K562 (cell line): ENCODE data around the gene HEMK1. TPM values are rescaled to one million over a fixed set of nuclear protein-coding genes. Genes with fewer than 3 reads are reported as not detected.

Experiments used
- ATAC-seq: fragments of 200-7000 bp; cut with Tn5 transposase; 3 replicates; pipeline ENCODE4 v1.9.1; 2020; ENCODE audit warnings: moderate library complexity
- BruUV-seq: library from RNA; stranded (reverse); fragments of 400-500 nt; replicated peaks from 2 replicates; lab custom pipeline; 2021; lab: Mats Ljungman, UMichigan
- CTCF ChIA-PET: fragments of 300-600 bp; formaldehyde crosslinking; extraction: SDS; loops from one replicate; lab custom pipeline; 2021; ENCODE audit warnings: low intra/inter-chr PET ratio; lab: Yijun Ruan, JAX
- POLR2A ChIA-PET: fragments of 300-600, 350-650 bp; sonication (Branson Sonifier 250); formaldehyde crosslinking; extraction: SDS; loops from one replicate; lab custom pipeline; 2021; ENCODE audit warnings: antibody characterized with exemption, inconsistent platforms; lab: Yijun Ruan, JAX
- DNase-seq, 4 experiments: peaks; one replicate each; pipeline versions ENCODE4 v3.0.0 to v3.0.0-alpha.2; 2011 to 2018; ENCODE audit warnings: low spot score in 3 of 4, mixed read lengths in 3 of 4; ENCODE audit errors: extremely low read depth in 1 of 4
- FAIRE-seq: peaks from 2 replicates; lab custom pipeline; 2011; peaks lifted over from hg19 to GRCh38; lab: Jason Lieb, UNC
- H2AFZ ChIP-seq: 2 replicates; pipeline ENCODE4 v1.6.0; 2011; ENCODE audit warnings: low read depth, low read length, control low read depth, inconsistent platforms
- H3K27ac ChIP-seq: fragments of 200-600 bp; 3 replicates; pipeline ENCODE4 v1.8.0; 2011; ENCODE audit warnings: low read depth, mild to moderate bottlenecking, control low read depth, inconsistent platforms, low read length, moderate library complexity, mixed read lengths; ENCODE audit errors: extremely low read depth
- H3K27me3 ChIP-seq, 2 experiments: fragments of 300-600 bp in 1 of 2; 2 replicates in 1 of 2; 3 replicates in 1 of 2; pipeline versions ENCODE4 v1.6.0 to v1.8.0; 2011; ENCODE audit warnings: inconsistent platforms in 2 of 2, low read length in 2 of 2, mild to moderate bottlenecking in 1 of 2, mixed read lengths in 1 of 2, moderate library complexity in 1 of 2; ENCODE audit not compliant: control insufficient read depth in 2 of 2, insufficient read depth in 2 of 2
- H3K36me3 ChIP-seq: fragments of 300-600 bp; 3 replicates; pipeline ENCODE4 v1.8.0; 2011; ENCODE audit warnings: mild to moderate bottlenecking, low read length, inconsistent platforms; ENCODE audit not compliant: control insufficient read depth, insufficient read depth
- H3K4me1 ChIP-seq, 2 experiments: fragments of 200-600 bp in 1 of 2; replicated peaks in 1 of 2; 2 replicates in 1 of 2; 3 replicates in 1 of 2; pipeline versions ENCODE4 v1.5.1 to v1.8.0; 2011; ENCODE audit warnings: inconsistent platforms in 2 of 2, low read length in 2 of 2, mild to moderate bottlenecking in 1 of 2, mixed read lengths in 1 of 2, moderate library complexity in 1 of 2; ENCODE audit not compliant: control insufficient read depth in 2 of 2, insufficient read depth in 2 of 2
- H3K4me2 ChIP-seq: 2 replicates; pipeline ENCODE4 v1.6.1; 2011; ENCODE audit warnings: low read length, control low read depth, inconsistent platforms, mixed read lengths; ENCODE audit not compliant: insufficient read depth
- H3K4me3 ChIP-seq: fragments of 200-600 bp; sonication (generic), shearing (Covaris generic); 2 replicates; pipeline ENCODE4 v1.5.1; 2016; ENCODE audit warnings: control low read depth, inconsistent platforms
- H3K79me2 ChIP-seq: fragments of 200-600 bp; 3 replicates; pipeline ENCODE4 v1.8.0; 2011; ENCODE audit warnings: low read length, inconsistent platforms; ENCODE audit not compliant: control insufficient read depth, insufficient read depth
- H3K9ac ChIP-seq, 2 experiments: 2 replicates each; pipeline versions ENCODE4 v1.6.0 to v1.6.1; 2011; ENCODE audit warnings: low read depth in 2 of 2, low read length in 2 of 2, control low read depth in 1 of 2, inconsistent platforms in 1 of 2, mild to moderate bottlenecking in 1 of 2, mixed read lengths in 1 of 2; ENCODE audit not compliant: insufficient read depth in 1 of 2
- H3K9me1 ChIP-seq: one replicate; pipeline ENCODE4 v1.6.0; 2011; ENCODE audit warnings: inconsistent platforms, mild to moderate bottlenecking, low read length, moderate library complexity; ENCODE audit not compliant: control insufficient read depth, insufficient read depth
- H3K9me3 ChIP-seq: replicated peaks from 2 replicates; pipeline ENCODE4 v1.5.1; 2011; ENCODE audit warnings: low read depth, low read length, inconsistent platforms; ENCODE audit not compliant: control insufficient read depth, insufficient read depth
- H4K20me1 ChIP-seq: replicated peaks from 2 replicates; pipeline ENCODE4 v1.6.1; 2011; ENCODE audit warnings: low read length, inconsistent platforms, mixed read lengths; ENCODE audit not compliant: control insufficient read depth, insufficient read depth
- BRCA1 ChIP-seq, 2 experiments: fragments of 450-650 bp in 1 of 2; sonication (generic) in 1 of 2; formaldehyde crosslinking in 1 of 2; IDR thresholded peaks; 2 replicates each; pipeline versions ENCODE4 v1.5.0 to v1.6.1; 2017 to 2020; ENCODE audit warnings: mild to moderate bottlenecking in 1 of 2, missing genetic modification reagents in 1 of 2
- CREB1 ChIP-seq, 2 experiments: sonication (generic) in 1 of 2; formaldehyde crosslinking in 1 of 2; IDR thresholded peaks; 2 replicates each; pipeline versions ENCODE4 v1.6.1 to v1.8.0; 2012 to 2022; ENCODE audit warnings: inconsistent platforms in 1 of 2, mild to moderate bottlenecking in 1 of 2, missing genetic modification reagents in 1 of 2, moderate library complexity in 1 of 2
- HNRNPUL1 ChIP-seq: fragments of 200-400 bp; formaldehyde crosslinking; IDR thresholded peaks from 2 replicates; pipeline ENCODE4 v1.6.1; 2017; ENCODE audit warnings: low read length
- IFI16 ChIP-seq: fragments of 250-450 bp; sonication (Bioruptor Pico); IDR thresholded peaks from 2 replicates; pipeline ENCODE4 v2.1.2; 2022; ENCODE audit warnings: mild to moderate bottlenecking, inconsistent platforms
- PML ChIP-seq: IDR thresholded peaks from 2 replicates; pipeline ENCODE4 v1.6.1; 2012; ENCODE audit warnings: low read length, inconsistent platforms
- POLR2A ChIP-seq: fragments of 450-650 bp; conservative IDR thresholded peaks from 2 replicates; pipeline ENCODE4 v1.6.1; 2016
- POLR2AphosphoS2 ChIP-seq: IDR thresholded peaks from 2 replicates; pipeline ENCODE4 v1.6.1; 2012; ENCODE audit warnings: low read length, improper control_type of control experiment
- POLR2AphosphoS5 ChIP-seq: IDR thresholded peaks from 2 replicates; pipeline ENCODE4 v1.6.1; 2011; ENCODE audit warnings: mild to moderate bottlenecking, low read depth, low read length, moderate library complexity; ENCODE audit not compliant: control insufficient read depth, insufficient read depth
- POLR2B ChIP-seq: fragments of 450-650 bp; IDR thresholded peaks from 2 replicates; pipeline ENCODE4 v1.6.1; 2018; ENCODE audit warnings: low read depth; ENCODE audit not compliant: partially characterized antibody
- SIRT6 ChIP-seq: IDR thresholded peaks from one replicate; pipeline ENCODE4 v1.6.1; 2012; ENCODE audit warnings: low read depth, mild to moderate bottlenecking, control low read depth, inconsistent platforms, low read length, moderate library complexity
- SMAD3 ChIP-seq: fragments of 450-650 bp; formaldehyde crosslinking; conservative IDR thresholded peaks from 2 replicates; pipeline ENCODE4 v1.4.0; 2020; ENCODE audit warnings: mild to moderate bottlenecking
- SMARCA5 ChIP-seq: fragments of 450-650 bp; IDR thresholded peaks from 2 replicates; pipeline ENCODE4 v1.6.1; 2016
- XRCC4 ChIP-seq: IDR thresholded peaks from one replicate; pipeline ENCODE4 v1.6.1; 2011; ENCODE audit not compliant: insufficient read depth, insufficient read length; ENCODE audit errors: extremely low read depth
- ZNF518B ChIP-seq: fragments of 250-450 bp; sonication (Bioruptor Pico); IDR thresholded peaks from 2 replicates; pipeline ENCODE4 v1.5.0; 2021; ENCODE audit warnings: mild to moderate bottlenecking, moderate library complexity
- ZNF561 ChIP-seq: fragments of 450-650 bp; formaldehyde crosslinking; conservative IDR thresholded peaks from 2 replicates; pipeline ENCODE4 v1.4.0; 2020; ENCODE audit warnings: mild to moderate bottlenecking, moderate library complexity
- WGBS: fragments of 100-300 bp; shearing (Covaris generic); methylation state at CpG from one replicate; pipeline ENCODE4 v1.1.6; 2016; ENCODE audit warnings: low coverage, mixed read lengths; ENCODE audit not compliant: insufficient coverage; ENCODE audit errors: missing lambda C conversion rate; 5-methylcytosine and 5-hydroxymethylcytosine counted together
- in situ Hi-C: fragments of 300-500 bp; cut with MboI; formaldehyde crosslinking; loops from 4 replicates; pipeline ENCODE4 v1.15.0; 2018; ENCODE audit warnings: inconsistent platforms, mixed read lengths
- intact Hi-C: fragments of 100-400 bp; cut with micrococcal nuclease; formaldehyde crosslinking; loops from 2 replicates; pipeline ENCODE4 v1.14.2; 2022
- polyA plus RNA-seq, 8 experiments: library from polyadenylated mRNA; depleted of rRNA in 4 of 8; stranded (reverse) in 5 of 8; unstranded in 3 of 8; fragments of >200 nt; fragmentation: Nextera tagmentation in 2 of 8; fragmentation: Illumina TruSeq in 1 of 8; extraction: Ambion mirVana in 2 of 8; extraction: Trizol in 1 of 8; gene quantifications; 2 replicates each; pipeline versions ENCODE4 v1.2.1 to v1.2.3, GENCODE V29; 2011 to 2014; ENCODE audit warnings: inconsistent platforms in 1 of 8, missing spikeins in 1 of 8
- total RNA-seq, 7 experiments: library from RNA; depleted of rRNA in 6 of 7; stranded (reverse); fragments of >200 nt in 6 of 7; fragmentation: Illumina TruSeq in 2 of 7; extraction: Trizol in 2 of 7; gene quantifications; 2 replicates each; pipeline versions ENCODE4 v1.2.1 to v1.2.3, GENCODE V29; 2011 to 2021; ENCODE audit warnings: low replicate concordance in 1 of 7
- TF ChIP-seq, protein P1 (sequence below): sonication (generic); formaldehyde crosslinking; IDR thresholded peaks from 2 replicates; pipeline ENCODE4 v1.8.1; 2023; ENCODE audit warnings: mild to moderate bottlenecking, missing genetic modification reagents

HEMK1 gene
- total and polyA plus RNA-seq, 9 of the 15 experiments (the other 6 are each of a cell fraction or from before 2014, with no cell fraction given), result 2.0 to 16.8 (median 11.4) TPM

DNA sequence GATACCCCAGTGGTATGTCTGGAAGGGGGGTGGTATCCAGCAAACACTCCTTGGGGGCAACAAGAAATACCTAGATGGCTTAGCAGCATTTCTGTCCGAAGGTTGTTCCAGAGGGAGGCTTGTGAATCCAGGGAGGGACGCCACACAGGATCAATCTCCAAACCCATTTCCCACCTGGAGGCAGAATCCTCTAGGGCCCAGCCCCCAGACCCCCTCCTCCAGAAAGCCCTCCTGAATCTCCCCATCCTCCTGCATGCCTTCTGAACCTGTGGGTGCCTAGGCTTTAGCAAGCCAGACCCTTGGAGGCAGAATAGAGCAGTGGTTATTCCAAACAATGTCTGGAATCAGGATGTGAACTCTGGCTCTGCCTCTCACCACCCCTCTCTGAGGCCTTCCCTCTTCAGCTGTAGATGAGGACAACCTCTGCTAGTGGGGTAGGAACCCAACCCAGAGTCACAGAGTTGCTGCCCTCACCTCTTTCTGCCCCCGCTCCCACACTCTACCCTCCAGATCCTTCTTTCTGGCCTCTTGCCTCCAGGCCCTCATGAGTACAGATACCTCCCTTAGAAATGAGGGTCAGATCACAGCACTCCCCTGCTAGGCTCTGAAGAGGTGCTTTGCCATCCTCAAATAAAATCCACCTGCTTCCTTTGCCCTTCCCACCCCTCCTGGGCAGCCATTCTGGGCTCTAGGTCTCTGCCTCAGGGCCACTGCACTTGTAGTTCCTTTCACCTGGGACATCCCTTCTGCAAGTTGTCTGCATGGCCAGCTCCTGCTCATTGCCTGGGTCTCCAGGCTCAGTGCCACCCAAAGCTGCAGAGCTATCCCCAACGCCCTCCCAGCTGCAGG is 34.2 kb downstream of the HEMK1 start (continued):
- TF ChIP-seq CREB1 (IDR thresholded peaks at IDR 0.05) (no peak), CREB1 (CRISPR knock-in tag; IDR thresholded peaks at IDR 0.05) (no peak), PML (peak; percentile 15; the same call in 1 of the 2 replicates)
- TF ChIP-seq, all 486 proteins: peak for 6

DNA sequence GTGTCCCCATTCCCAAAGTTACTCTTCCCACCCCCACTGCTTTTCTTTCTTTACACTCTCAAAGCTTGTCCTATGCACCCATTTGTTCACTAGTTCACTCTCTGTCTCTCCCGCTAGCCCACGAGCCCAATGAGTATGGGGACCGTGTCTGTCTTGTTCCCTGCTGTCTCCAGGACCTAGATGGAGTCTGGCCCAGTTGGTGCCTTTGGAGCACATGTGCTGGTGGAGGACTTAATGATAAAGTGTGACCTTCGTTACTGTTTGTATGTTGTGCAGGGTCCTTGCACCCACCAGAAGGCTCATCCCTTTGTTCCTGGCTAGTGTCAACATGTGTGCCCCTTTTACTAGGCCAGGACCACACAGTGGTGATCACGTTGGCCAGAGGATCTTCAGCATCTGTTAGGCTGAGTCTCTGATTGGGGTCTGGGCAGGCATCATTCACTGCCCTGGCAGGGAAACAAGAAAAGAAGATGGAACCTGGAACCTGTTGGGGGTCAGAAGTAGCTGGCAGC is 34.8 kb downstream of the HEMK1 start:
- H3K79me2 ChIP-seq, result peaks cover 65% of the 10 kb centered on the region
- POLR2A ChIA-PET, result interaction anchor here (0.7 to 4.8 kb wide), 6 partner anchors 12 to 38 kb away, joined by 3 to 22 read pairs (median 6); partner anchors contain the start of gene HEMK1
- TF ChIP-seq POLR2A, result peak; percentile 55; the same call in 1 of the 2 replicates
- no peak for TF ChIP-seq XRCC4
- TF ChIP-seq POLR2AphosphoS2, result peak; percentile 41; the same call in 1 of the 2 replicates
- TF ChIP-seq, protein P1, sequence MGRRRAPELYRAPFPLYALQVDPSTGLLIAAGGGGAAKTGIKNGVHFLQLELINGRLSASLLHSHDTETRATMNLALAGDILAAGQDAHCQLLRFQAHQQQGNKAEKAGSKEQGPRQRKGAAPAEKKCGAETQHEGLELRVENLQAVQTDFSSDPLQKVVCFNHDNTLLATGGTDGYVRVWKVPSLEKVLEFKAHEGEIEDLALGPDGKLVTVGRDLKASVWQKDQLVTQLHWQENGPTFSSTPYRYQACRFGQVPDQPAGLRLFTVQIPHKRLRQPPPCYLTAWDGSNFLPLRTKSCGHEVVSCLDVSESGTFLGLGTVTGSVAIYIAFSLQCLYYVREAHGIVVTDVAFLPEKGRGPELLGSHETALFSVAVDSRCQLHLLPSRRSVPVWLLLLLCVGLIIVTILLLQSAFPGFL (CRISPR knock-in tag), result no peak
- TF ChIP-seq IFI16 (CRISPR knock-in tag), result no peak
- TF ChIP-seq SMARCA5, result no peak
- no peak for TF ChIP-seq ZNF518B (CRISPR knock-in tag)
- 0 out of 2 replicates have a peak, but pooled peaks have one; percentile 39 for TF ChIP-seq HNRNPUL1
- TF ChIP-seq BRCA1 (IDR thresholded peaks at IDR 0.05), result no peak
- no peak for TF ChIP-seq BRCA1 (CRISPR knock-in tag; IDR thresholded peaks at IDR 0.05)
- TF ChIP-seq POLR2AphosphoS5, result 0 out of 2 replicates have a peak, but pooled peaks have one; percentile 18
- peak; percentile 55 for TF ChIP-seq POLR2B
- TF ChIP-seq SMAD3 (CRISPR knock-in tag), result no peak
- TF ChIP-seq SIRT6, result no peak
- no peak for TF ChIP-seq ZNF561

More for the DNA sequence above, 34.8 kb downstream of the HEMK1 start:
- BruUV-seq, result no TSS peak
- Histone ChIP-seq H3K4me2 (no peak overlapping the region; the same call in 1 of the 2 replicates), H3K4me1 (peaks cover 70 to 73% of the 10 kb centered on the region in 2 experiments), H4K20me1 (peaks cover 23% of the 10 kb centered on the region), H3K9me1 (peaks cover 3% of the 10 kb centered on the region), H3K4me3 (no peak overlapping the region), H3K9ac (peak overlapping the region; percentile 77 to 87; a peak in 3 of 4 replicates), H3K9me3 (no peaks in the 10 kb centered on the region), H2AFZ (no peak overlapping the region), H3K36me3 (peaks cover 58% of the 10 kb centered on the region), H3K27ac (peak overlapping the region; percentile 96), H3K27me3 (no peaks in the 10 kb centered on the region)
- no peak for DNase-seq
- intact Hi-C loops (no loop called here), in situ Hi-C loops (no loop called here)
- CTCF ChIA-PET, result no interaction called here
- ATAC-seq, result no peak
- FAIRE-seq, result no peak
- WGBS, result 56% methylated on average over 5 of the region's 5 CpGs
